ENCODE measurements around the gene PYGM.

The PYGM gene

GRCh38 chr11:64766881-64767280 lies 7.1 kb upstream of the PYGM start:
- Mint-ChIP-seq H3K4me1 (ENCODE audit: low read depth) (peaks cover 95% of the 10 kb centered on the region), H3K4me3 (no peak overlapping the region), H3K27me3 (no peaks in the 10 kb centered on the region), H3K27ac (peak overlapping the region; percentile 76), H3K9me3 (no peaks in the 10 kb centered on the region), H3K36me3 (ENCODE audit: low read depth) (peaks cover 90% of the 10 kb centered on the region)

DNA sequence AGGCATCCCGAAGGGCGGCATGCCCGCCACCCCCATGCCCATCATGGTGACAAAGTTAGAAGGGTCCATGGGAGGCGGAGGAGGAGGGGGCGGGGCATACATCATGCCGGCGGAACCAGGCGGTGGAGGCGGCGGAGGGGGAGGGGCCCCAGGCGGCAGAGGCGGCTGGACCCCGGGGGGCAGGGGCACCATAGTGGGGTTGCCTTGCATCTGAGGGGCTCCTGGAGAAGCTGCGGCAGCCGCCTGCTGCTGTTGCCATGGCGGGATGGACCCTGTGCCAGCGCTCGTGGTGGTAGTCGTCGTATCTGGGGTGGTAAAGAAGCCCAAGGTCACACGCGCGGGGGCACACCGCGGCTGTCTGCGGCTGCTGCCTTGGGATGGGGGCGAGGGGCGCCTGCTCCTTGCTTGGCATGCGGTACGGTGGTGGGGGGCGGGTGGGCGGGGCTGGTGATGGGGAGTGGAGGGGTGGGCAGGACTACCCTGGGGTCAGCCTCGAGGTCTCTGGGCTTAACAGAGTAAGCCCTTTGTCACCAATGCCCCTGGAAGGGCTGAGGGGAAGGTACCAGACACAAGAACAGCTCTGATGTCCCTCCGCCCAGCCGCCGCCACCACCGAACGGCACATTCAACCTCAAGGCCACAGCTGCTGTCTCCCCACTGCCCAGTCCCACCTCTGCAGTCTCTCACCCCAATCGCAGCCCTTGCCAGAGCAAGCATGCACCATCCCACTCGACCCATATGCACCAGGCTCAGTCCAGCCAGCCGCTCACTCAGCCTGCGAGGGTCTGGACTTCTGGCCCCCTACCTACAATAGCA lies 6.3 kb upstream of the PYGM start:
- H3K4me1 Mint-ChIP-seq (ENCODE audit: low read depth) = peaks cover 92% of the 10 kb centered on the region
- no peak overlapping the region for H3K4me3 Mint-ChIP-seq
- no peaks in the 10 kb centered on the region for H3K9me3 Mint-ChIP-seq
- peaks cover 81% of the 10 kb centered on the region for H3K36me3 Mint-ChIP-seq (ENCODE audit: low read depth)
- H3K27me3 Mint-ChIP-seq = no peaks in the 10 kb centered on the region
- H3K27ac Mint-ChIP-seq = peak overlapping the region; percentile 83

GRCh38 chr11:64765291-64765850 lies 5.6 kb upstream of the PYGM start:
- Mint-ChIP-seq H3K4me1 (ENCODE audit: low read depth) (peaks cover 92% of the 10 kb centered on the region), H3K36me3 (ENCODE audit: low read depth) (peaks cover 74% of the 10 kb centered on the region), H3K9me3 (no peaks in the 10 kb centered on the region), H3K27me3 (no peaks in the 10 kb centered on the region), H3K4me3 (peak overlapping the region; percentile 71), H3K27ac (peak overlapping the region; percentile 85)

DNA sequence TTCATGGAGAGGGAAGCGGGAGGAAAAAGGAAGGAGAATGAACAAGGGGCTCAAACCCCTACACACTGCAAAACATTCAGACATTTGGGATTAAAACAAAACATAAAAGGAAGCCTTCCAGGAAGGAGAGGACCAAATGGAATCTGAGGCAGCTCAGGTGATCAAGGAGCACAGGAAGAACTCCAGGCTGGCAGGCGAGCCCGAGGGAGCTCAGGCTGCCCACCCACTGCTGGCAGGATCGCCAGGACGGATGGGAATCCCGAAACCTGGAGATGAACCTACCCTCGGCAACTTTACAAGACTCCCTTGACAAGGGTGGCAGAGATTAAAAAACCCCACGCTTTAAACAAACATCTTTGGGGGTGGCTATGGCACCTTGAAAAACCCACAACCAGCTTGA lies 5.0 kb upstream of the PYGM start:
- peaks cover 94% of the 10 kb centered on the region for H3K4me1 Mint-ChIP-seq (ENCODE audit: low read depth)
- H3K4me3 Mint-ChIP-seq = peak overlapping the region; percentile 71
- peak overlapping the region; percentile 85 for H3K27ac Mint-ChIP-seq
- peaks cover 68% of the 10 kb centered on the region for H3K36me3 Mint-ChIP-seq (ENCODE audit: low read depth)
- no peaks in the 10 kb centered on the region for H3K9me3 Mint-ChIP-seq
- H3K27me3 Mint-ChIP-seq = no peaks in the 10 kb centered on the region

- Mint-ChIP-seq H3K27me3 (no peaks in the 10 kb centered on the region), H3K9me3 (no peaks in the 10 kb centered on the region), H3K36me3 (ENCODE audit: low read depth) (peaks cover 62% of the 10 kb centered on the region), H3K4me1 (ENCODE audit: low read depth) (peaks cover 90% of the 10 kb centered on the region), H3K4me3 (peak overlapping the region; percentile 71), H3K27ac (peak overlapping the region; percentile 85)
Measured at GRCh38 chr11:64764040-64764611, 4.4 kb upstream of the PYGM start.

GRCh38 chr11:64763526-64764039 lies 3.8 kb upstream of the PYGM start:
- Mint-ChIP-seq H3K4me3 (no peak overlapping the region), H3K27me3 (no peaks in the 10 kb centered on the region), H3K4me1 (ENCODE audit: low read depth) (peaks cover 85% of the 10 kb centered on the region), H3K36me3 (ENCODE audit: low read depth) (peaks cover 57% of the 10 kb centered on the region), H3K27ac (peak overlapping the region; percentile 85), H3K9me3 (no peaks in the 10 kb centered on the region)

DNA sequence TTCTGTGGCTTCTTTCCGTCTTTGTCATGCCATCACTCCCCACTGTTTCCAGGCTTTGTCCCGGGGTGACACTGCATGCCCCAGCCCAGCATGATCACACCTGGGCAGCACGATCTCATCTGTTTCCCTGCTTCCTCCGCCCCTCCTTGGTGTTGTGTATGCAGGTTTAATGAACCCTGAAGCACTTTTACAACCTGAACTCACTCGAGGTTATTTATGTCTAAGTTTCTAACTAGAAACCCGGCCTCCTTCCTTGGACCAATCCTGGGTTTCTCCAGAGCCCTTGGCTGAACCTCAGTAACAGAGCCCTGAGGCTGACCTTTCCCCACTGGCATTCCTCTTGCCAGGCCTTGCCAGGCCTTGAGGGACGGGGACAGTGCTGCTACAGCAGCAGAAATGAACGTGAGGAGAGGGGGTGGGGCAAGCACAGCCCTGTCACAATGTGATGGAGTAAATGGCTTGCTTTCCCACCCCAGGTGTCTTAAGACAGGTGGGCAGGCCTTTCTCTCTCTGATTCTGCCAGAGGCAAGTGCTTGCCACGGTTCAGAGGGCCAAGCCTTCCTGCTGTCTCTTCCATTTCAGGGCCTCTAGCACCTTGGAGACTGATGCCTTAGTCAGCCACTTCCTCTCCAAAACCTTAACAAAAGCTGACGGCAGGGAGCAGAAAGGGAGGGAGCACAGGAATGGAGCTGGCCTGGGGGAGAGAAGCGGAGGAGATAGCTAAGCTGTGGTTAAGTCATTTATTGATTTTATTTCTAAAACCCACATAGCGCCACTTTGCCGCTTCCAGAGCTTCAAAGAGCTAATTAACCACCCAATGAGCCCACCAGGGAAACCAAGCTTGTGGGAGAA lies 3.1 kb upstream of the PYGM start:
- H3K36me3 Mint-ChIP-seq (ENCODE audit: low read depth) = peaks cover 50% of the 10 kb centered on the region
- H3K4me1 Mint-ChIP-seq (ENCODE audit: low read depth) = peaks cover 78% of the 10 kb centered on the region

GRCh38 chr11:64762277-64762673 lies 2.5 kb upstream of the PYGM start:
- no peak overlapping the region for H3K4me3 Mint-ChIP-seq
- peaks cover 45% of the 10 kb centered on the region for H3K36me3 Mint-ChIP-seq (ENCODE audit: low read depth)
- no peaks in the 10 kb centered on the region for H3K9me3 Mint-ChIP-seq
- peak overlapping the region; percentile 85 for H3K27ac Mint-ChIP-seq
- peaks cover 72% of the 10 kb centered on the region for H3K4me1 Mint-ChIP-seq (ENCODE audit: low read depth)
- no peaks in the 10 kb centered on the region for H3K27me3 Mint-ChIP-seq

More for the DNA sequence above, 3.1 kb upstream of the PYGM start:
- Mint-ChIP-seq H3K9me3 (no peaks in the 10 kb centered on the region), H3K27ac (peak overlapping the region; percentile 85), H3K27me3 (no peaks in the 10 kb centered on the region), H3K4me3 (peak overlapping the region; percentile 1)

- Mint-ChIP-seq H3K4me1 (ENCODE audit: low read depth) (peaks cover 60% of the 10 kb centered on the region), H3K9me3 (no peaks in the 10 kb centered on the region), H3K27me3 (no peaks in the 10 kb centered on the region), H3K36me3 (ENCODE audit: low read depth) (peaks cover 34% of the 10 kb centered on the region), H3K27ac (peak overlapping the region; percentile 74), H3K4me3 (no peak overlapping the region)
Measured at GRCh38 chr11:64760759-64761420, 1.1 kb upstream of the PYGM start.

- H3K9me3 Mint-ChIP-seq = no peaks in the 10 kb centered on the region
- no peaks in the 10 kb centered on the region for H3K27me3 Mint-ChIP-seq
- no peak overlapping the region for H3K4me3 Mint-ChIP-seq
- H3K36me3 Mint-ChIP-seq (ENCODE audit: low read depth) = peaks cover 19% of the 10 kb centered on the region
- H3K4me1 Mint-ChIP-seq (ENCODE audit: low read depth) = peaks cover 44% of the 10 kb centered on the region
- H3K27ac Mint-ChIP-seq = no peak overlapping the region
Measured at GRCh38 chr11:64759131-64759721, 548 bp downstream of the PYGM start.

- Mint-ChIP-seq H3K27ac (no peak overlapping the region), H3K4me3 (no peak overlapping the region), H3K9me3 (no peaks in the 10 kb centered on the region), H3K4me1 (ENCODE audit: low read depth) (peaks cover 37% of the 10 kb centered on the region), H3K27me3 (no peaks in the 10 kb centered on the region), H3K36me3 (ENCODE audit: low read depth) (peaks cover 12% of the 10 kb centered on the region)
Measured at GRCh38 chr11:64758330-64759079, 1.3 kb downstream of the PYGM start.

DNA sequence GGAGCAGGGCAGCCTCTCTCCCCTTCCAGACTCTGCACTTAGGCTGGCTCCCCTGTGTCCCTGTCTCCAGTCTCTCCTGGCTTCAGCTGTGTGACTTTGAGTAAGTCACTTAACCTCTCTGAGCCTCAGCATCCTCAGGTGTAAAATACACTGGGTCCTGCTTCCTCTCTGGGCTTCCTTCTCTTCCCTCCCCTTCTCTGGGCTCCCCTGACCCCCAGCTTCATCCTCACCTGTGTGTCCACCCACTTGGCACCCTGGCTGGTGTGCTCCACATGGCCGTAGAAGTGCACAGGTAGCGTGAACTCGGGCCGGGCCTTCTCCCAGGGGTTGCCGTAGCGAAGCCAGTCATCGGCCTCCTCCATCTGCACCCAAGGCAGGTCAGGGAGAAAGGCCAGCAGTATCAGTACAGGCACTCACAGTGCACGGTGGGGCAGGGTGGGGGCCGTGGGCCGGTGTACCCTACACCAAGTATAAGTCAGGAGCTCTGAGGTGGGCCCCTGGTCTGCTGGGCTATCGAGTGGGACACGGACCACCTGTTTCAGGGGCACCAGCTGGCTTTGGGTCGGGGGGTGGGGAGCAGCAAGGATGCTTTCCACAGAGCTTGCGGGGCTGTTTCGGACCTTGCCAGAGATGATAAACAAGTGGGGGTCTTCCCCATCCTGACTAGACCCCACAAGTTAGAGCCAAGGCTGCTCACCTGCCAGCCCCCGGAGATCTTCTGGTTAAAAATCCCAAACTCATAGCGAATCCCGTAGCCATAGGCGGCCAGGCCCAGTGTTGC lies 2.0 kb downstream of the PYGM start:
- no peaks in the 10 kb centered on the region for H3K9me3 Mint-ChIP-seq
- no peaks in the 10 kb centered on the region for H3K27me3 Mint-ChIP-seq
- H3K36me3 Mint-ChIP-seq (ENCODE audit: low read depth) = peaks cover 7% of the 10 kb centered on the region
- H3K4me1 Mint-ChIP-seq (ENCODE audit: low read depth) = peaks cover 29% of the 10 kb centered on the region
- no peak overlapping the region for H3K4me3 Mint-ChIP-seq
- H3K27ac Mint-ChIP-seq = no peak overlapping the region

Measured in stimulated activated naive CD8-positive, alpha-beta T cell treated with anti-CD3 and anti-CD28 coated beads, Interleukin-15, Interleukin-2, amounts not matched to agents 100 ng/mL and 50 ng/mL, for 24 hours (primary cell).